Measurements from ENCODE around the gene CCL21.

CCL21 gene

GRCh38 chr9:34701769-34702736 lies 7.9 kb downstream of the CCL21 start:
- peak; percentile 59 for DNase-seq

GRCh38 chr9:34701023-34701768 lies 8.7 kb downstream of the CCL21 start:
- DNase-seq = peak; percentile 34

- no peak for DNase-seq
These were observed 15.1 kb downstream of the CCL21 start for GRCh38 chr9:34694811-34695210.

- DNase-seq = no peak
These were observed 16.4 kb downstream of the CCL21 start for GRCh38 chr9:34693560-34693959.

GRCh38 chr9:34691936-34692315 lies 18.0 kb downstream of the CCL21 start:
- DNase-seq = no peak

GRCh38 chr9:34690983-34691935 lies 18.7 kb downstream of the CCL21 start, which contains the start of gene CCL19:
Gene CCL19 (minus strand): TSS chr9:34691276. CDS start chr9:34691139, 137 bp downstream.
- DNase-seq = no peak

GRCh38 chr9:34689512-34689911 lies 20.4 kb downstream of the CCL21 start:
- DNase-seq = no peak

GRCh38 chr9:34689116-34689470 lies 20.8 kb downstream of the CCL21 start:
- no peak for DNase-seq

GRCh38 chr9:34688329-34689115 lies 21.4 kb downstream of the CCL21 start:
- no peak for DNase-seq

GRCh38 chr9:34687276-34688030 lies 22.5 kb downstream of the CCL21 start:
- no peak for DNase-seq

GRCh38 chr9:34686732-34687131 lies 23.2 kb downstream of the CCL21 start:
- DNase-seq = no peak

- DNase-seq = no peak
These were observed 23.7 kb downstream of the CCL21 start for GRCh38 chr9:34686231-34686630.

- no peak for DNase-seq
These were observed 24.3 kb downstream of the CCL21 start for GRCh38 chr9:34685591-34685990.

- no peak for DNase-seq
These were observed 25.1 kb downstream of the CCL21 start for GRCh38 chr9:34684816-34685215.

GRCh38 chr9:34684145-34684544 lies 25.8 kb downstream of the CCL21 start:
- DNase-seq = no peak

- no peak for DNase-seq
These were observed 34.1 kb downstream of the CCL21 start for GRCh38 chr9:34675869-34676268.

- DNase-seq = peak; percentile 38
These were observed 34.8 kb downstream of the CCL21 start for GRCh38 chr9:34675048-34675714.

GRCh38 chr9:34674440-34674839 lies 35.5 kb downstream of the CCL21 start:
- DNase-seq = no peak

- DNase-seq = no peak
These were observed 38.6 kb downstream of the CCL21 start for GRCh38 chr9:34671307-34671706.

- no peak for DNase-seq
These were observed 40.0 kb downstream of the CCL21 start for GRCh38 chr9:34669809-34670562.
